EH (cell line): ENCODE data around the gene DCST2.
A peak's percentile ranks its signal among the peaks of the same experiment; 100 is the strongest.

ENCODE experiments used
- DNase-seq: peaks from one replicate; pipeline ENCODE4 v3.0.0-alpha.2; 2015; ENCODE audit warnings: low read depth

The DCST2 gene

DNA sequence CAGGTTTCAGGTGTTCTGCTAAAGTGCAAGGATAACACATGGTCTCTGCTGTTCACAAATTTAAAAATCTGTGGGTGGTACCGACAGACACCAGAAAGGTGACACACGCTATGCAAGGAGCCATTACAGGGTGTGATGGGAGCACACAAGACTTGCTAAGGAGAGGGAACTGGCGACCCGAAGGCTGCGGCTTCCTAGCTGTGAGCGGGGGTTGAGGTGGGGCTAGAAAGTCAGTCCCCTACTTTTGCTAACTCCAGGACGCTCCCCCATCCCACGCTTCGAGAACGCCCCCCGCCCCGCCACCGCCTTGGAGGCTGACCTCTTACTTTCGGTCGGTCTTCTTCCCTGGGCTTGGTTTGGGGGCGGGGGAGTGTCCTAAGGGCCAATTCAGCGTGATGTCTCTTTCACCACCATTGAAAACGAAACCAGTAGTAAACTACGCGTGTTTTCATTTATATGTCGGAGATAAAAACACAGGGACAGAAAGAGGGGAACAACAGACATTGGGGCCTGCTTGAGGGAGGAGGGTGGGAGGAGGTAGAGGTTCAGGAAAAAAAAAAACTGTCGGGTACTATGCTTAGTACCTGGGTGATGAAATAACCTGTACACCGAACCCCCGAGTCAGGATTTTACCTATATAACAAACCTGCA is 58.0 kb downstream of the DCST2 start:
- peak; percentile 72 for DNase-seq

DNA sequence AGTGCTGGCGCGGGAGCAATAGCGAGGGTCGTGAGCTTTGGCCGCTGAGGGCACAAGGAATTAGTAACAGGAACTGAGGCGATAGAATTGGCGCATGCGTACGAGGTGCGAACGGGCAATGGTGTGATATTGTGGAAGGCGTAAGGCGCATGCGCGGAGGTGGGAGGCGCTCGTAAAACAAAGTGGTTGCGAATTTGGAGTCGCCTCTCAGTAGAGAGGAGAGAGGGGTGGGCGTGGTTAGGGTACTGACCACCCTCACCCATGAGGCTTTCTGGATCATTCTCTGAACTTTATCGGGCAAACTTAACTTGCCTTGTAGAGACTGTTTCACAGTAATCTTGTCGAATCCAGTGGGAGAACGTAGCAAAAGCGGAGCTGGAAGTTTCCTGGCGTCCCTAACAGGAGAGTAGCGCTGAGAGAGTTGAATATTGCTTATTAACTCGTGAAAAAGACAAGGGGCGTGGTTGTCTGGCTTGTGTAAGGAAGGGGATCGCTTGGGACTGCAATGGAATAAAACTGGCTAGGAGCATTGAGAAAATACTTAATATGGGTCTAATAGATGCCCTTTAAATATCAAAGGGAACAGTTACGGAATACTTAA is 58.7 kb downstream of the DCST2 start:
- peak; percentile 97 for DNase-seq

DNA sequence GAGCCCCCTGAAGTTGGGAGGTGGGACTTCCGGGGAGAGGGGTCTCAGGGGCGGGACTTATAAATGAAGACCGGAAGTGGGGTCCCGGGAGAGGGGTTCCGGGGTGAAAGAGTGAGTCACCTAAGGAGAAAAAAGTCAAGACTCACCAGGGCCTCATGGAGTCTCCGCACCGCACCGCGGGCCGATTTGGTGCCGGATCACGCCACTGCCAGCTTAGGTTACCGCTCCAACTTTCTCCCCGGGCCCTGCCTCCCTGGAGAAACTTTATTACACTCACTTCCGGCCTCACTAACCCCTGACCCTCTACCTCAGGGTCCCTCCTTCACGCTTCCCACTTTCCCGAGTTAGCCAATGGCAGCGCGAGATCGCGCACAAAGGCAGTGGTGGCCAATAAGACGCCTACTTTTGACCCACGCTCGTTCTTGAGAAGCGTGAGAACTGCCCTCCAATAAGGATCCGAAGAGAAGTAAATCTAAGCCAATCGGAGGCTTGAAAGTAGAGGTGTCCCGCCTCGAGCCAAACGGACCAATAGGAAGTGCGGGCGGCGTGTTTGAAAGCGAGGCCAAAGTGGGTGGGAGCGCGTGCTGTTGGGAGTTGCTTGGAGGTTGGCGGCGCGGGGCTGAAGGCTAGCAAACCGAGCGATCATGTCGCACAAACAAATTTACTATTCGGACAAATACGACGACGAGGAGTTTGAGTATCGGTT is 59.3 kb downstream of the DCST2 start, which contains the start of gene CKS1B:
CKS1B (plus strand) TSS at position 580 of the 706 bp plus-strand sequence; CDS start at position 645, 65 bp downstream.
- peak; percentile 100 for DNase-seq

DNA sequence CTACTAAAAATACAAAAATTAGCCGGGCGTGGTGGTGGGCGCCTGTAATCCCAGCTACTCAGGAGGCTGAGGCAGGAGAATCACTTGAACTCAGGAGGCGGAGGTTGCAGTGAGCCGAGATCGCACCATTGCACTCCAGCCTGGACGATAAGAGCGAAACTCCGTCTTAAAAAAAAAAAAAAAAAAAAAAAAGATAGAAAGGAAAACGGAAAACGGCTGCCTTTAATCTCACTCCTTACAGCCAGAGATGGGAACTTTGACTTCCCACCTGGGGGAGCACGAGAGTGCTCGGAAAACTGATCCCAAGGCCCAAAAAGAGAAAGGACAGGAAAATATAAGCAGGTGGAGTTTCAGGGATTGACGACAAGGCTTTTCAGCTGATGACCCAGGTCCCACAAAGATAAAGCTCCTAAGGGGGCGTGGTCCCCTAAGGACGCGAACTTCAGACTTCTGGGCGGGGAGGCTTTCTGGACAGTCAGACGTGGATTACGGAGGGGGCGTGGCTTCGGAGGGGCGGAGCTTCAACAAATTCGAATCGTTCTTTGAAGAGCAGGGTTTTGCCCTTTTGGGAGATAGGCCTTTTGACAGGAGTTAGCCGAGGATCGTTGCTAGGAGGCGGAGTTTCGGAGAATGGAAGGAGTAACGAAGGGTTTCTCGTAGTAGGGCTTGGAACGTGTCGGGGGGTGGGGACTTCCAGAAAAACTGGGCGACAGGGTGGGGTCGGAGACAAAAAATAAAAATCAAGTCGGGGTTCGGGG is 60.1 kb downstream of the DCST2 start:
- peak; percentile 99 for DNase-seq

GRCh38 chr1:154972517-154973343 is 60.9 kb downstream of the DCST2 start:
- peak; percentile 99 for DNase-seq

DNA sequence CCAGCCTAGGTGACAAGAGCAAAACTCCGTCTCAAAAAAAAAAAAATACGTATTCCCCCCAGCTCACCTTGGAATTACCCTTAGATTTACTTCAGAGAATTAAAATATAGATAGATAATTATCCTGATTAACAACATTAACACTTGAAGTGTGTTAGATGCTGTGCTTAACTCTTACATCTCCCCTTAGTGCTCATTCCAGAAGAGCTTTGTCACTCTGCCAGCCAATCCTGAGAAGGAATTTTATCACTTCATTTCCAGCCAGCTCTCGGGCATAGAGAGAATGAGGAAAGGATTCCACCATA is 61.4 kb downstream of the DCST2 start:
- no peak for DNase-seq

DNA sequence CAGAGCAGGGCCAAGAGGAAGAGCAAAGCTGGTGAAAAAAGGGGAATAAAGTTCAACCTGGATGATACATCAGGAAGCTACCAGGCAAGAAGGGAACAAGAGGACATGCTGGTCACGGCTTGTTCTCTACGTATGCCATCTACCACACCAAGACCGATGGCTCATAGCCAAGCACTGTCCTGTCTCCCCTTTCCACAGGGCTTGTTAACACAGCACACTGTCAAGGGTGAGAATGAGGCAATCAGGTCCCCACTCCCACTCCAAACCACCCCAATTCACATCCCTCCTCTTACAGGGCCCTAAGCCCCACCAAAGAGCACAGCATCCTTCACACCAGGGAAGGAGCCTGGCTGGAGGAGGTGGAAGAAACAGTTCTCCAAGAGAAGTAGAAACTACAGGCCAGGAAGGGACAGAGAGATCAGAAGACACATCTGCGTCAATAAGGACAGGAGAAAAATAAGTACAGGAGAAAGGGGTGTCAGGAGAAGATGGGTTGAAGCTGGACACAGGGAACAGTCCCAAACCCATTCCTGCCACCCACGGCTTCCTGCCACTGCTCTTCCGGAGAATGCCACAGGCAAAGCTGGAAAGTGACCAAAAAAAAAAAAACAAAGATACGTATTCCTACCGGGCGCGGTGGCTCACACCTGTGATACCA is 62.1 kb downstream of the DCST2 start:
- DNase-seq, result no peak

GRCh38 chr1:154970631-154971340 is 62.8 kb downstream of the DCST2 start, which contains the start of gene SHC1:
Gene SHC1, minus strand, starts transcription at chr1:154970747. Its CDS starts 221 bp downstream, at chr1:154970526.
- peak; percentile 98 for DNase-seq

GRCh38 chr1:154969860-154970452 is 63.6 kb downstream of the DCST2 start:
- no peak for DNase-seq

GRCh38 chr1:154969246-154969645 is 64.3 kb downstream of the DCST2 start:
- no peak for DNase-seq

DNA sequence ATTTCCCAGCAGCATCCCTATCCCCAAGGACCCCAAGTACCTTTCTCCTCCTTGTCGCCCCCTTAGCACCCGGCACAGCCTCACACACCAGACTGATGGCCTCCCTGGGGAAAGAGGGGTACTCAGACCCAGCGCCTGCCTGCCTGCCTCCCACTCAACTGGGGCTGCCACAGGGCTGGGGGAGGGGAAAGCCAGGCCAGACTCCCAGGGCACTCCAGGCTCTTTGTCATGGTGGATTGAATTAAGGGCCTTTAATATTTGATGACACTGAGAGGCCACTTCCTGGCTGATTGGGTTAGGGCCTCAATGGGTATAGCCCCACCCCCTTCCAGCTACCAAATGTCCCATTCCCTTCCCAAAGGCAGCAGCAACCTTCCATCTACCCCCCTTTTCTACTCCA is 64.8 kb downstream of the DCST2 start:
- DNase-seq, result no peak
